ENCODE results near the gene CHURC1.

The CHURC1 gene

DNA sequence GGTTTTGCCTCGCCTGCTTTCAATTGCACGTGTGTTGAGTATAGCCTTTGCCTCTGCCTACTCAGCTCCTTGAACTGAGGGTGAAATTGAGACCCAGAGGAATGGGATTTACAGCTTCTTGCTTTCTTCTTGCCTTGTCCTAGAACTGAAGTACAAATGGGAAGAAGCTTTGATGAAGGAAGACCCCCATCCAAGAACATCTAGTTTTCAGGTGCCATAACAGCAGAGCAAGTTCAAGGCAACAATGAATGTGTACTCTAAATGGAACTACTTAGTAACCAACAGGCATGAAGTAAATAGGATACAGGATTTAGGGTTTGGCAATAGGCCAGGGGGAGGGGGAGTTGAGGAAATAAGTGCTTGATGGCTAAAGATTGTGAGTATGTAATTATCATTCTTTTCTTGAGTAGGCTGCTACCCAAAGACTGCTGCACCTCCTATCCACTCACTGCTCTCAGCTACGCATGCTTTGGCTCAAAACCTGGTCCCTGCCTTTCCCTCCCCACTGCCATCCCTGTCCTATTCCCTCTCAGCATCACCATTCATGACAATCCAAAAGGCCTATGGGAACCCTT, 26.2 kb downstream of the CHURC1 start:
- no peak for DNase-seq

- DNase-seq, result no peak
Observed at GRCh38 chr14:64942531-64943111, 28.4 kb downstream of the CHURC1 start, which contains the start of gene GPX2. TSS of gene GPX2 (minus strand) at chr14:64942745. CDS start at chr14:64942726, 19 bp downstream.

DNA sequence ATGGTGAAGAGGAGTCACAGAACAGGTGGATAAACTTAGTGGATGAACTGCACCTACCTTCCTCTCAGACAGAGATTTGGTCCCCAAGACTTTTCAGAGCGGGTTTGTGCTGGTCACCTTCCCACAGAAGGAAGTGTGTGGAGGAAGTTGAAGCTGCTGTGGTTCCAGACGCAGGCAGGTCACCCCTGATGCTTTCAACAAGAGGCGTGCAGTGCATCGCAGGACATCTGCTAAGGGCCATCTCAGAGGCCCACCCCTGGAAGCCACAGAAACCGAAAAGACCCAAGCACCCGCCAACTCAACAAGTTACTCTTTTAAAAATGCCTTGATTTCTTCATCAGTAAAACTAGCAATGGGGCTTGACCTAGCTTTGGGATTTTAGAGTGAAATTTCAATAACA, 29.3 kb downstream of the CHURC1 start:
- DNase-seq, result no peak

DNA sequence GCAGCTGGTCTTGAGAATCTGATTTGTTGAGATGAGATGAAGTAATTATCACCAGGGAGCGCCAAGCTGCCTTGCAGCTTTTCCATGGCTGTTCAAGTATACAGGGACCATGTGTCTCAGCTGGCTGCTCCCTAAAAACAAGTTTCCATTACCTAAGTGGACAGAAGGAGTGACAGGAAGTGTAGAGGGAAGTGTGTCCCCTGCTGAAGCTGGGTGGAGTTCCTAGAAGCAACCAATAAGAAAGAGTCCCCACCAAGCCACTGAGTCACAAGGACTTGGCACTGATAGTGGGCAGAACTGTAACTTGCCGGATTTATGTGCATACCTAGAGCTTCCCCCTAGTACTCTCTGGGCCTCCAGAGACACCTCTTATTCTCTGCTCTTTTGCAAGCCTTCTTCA, 29.8 kb downstream of the CHURC1 start:
- no peak for DNase-seq

GRCh38 chr14:64944861-64945260, 30.6 kb downstream of the CHURC1 start:
- DNase-seq, result no peak

DNA sequence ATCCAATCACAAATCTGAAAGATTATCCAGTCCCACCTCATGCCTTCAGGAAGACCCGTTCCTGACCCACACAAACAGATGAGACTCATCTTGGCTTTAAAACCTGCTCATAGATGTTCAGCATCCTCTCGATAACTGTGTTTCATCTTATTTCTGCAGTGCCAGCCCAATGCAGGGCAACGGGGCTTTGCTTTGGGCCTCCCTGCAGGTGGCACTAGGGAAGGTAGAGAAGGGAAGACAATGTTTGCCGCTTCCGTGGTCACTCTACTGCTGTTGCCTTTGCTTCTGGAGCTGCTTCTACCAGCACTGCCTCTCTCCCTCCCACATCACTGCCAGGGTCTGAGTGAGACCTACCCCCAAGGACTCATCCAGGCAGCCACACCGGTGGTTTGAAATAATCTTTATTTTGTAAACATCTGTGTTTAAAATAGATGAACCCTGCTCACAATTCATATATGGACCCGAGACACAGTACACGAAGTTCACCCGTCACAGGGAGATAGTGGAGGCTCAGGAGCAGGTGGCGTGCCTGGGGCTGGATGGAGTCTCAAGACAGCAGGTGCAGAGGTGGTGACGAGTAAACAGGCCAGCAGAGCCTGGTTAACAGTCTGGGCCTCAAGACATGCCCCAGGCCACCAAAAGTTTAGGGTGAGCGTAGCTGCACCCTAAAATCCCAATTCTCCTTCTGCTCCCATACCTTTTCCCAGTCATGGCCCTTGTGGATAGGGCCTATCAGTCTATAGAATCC, 31.4 kb downstream of the CHURC1 start:
- DNase-seq, result no peak

DNA sequence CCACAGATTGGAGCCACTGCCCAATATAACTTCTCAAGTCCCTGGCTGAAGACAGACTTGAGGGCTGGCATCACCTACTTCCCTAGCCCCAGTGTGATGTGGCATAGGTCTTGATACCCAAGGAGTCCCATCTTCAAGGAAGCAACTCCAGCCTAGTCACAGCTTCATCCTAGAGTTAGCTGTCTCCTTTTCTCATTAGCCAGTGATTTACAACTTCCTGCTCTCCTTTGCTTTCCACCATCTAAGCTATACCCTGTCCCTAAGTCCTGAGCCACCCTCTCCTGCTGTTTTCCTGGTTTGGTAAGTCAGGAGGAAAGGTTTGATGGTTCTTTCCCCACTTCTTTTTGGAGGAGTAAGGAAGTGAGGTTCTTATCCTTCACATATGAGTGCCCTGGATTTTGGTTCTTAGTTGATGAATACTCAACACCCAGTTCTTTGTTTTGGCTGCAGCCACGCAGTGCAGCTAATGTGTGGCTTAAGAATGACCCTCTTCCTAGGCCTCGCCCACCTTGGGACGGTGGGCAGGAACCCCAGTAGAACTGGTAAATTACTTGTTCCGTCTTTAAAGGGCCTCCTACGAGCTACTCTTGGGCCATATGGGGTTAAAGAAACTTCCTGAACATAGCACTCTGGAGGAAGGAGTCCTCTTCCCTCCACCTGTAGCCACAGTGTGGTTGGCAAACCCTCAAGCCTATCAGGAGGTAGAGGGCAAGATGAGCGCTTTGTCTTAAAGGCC, 32.2 kb downstream of the CHURC1 start:
- DNase-seq, result no peak

DNA sequence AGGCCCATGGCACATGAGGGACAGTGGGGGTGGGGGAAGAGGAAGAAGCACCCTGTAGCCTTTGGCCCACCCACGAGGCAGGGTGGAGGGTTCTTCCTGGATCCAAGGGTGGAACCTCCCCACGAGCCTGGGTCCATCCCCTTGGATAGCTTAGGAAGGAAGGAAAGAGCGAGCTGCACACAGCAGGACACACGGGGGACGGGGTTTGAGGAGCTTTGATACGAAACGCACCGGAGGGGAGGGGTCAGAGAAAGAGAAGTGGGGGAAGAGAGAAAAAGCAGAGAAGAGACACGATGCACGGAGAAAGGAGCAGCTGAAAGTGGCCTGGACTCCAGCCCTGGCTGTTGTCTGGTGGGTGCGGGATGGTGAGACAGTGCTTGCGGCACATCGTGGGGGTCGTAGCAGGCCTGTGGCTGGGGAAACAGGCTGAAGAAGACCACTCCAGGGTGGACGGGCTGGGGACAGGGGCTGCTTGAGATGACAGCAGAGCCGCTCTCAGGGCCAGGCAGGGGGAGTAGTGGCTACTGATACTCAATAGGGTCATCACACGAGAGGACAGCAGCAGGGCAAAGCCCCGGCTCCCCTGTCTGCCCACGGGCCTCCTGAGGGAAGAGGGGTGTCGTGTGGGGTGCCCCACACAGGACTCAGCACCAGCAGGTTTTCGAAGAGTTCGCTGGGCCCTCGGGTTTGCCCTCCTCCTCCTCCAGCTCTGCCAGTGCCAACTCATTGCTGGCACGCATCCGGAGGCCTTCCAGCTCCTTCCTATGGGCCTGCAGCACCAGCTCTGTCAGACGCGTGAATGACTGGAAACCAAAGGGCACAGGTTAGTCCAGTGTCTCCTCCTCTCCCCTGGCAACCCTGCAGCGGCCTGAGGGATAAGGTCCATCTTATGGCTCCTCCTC, 33.7 kb downstream of the CHURC1 start:
- no peak for DNase-seq

- no peak for DNase-seq
Observed at GRCh38 chr14:64948612-64949210, 34.5 kb downstream of the CHURC1 start.

DNA sequence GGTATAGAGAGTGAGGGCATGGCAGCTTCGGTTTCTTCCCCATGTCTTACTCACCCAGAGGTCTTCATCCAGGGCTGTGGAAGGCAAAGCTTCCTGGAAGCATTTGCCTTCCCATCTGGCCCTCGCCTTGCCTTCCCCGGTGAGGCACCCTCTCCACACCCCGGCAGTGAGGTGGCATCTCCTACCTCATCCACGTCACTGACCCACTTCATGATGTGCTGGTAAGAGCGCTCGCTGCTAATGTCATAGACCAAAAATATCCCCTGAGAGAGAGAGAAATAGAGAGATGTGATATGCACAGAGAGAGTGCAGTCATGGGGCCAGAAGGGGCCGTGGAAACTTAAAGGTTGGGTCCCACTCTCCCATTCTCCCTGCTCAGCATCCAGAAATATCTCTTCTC, 36.6 kb downstream of the CHURC1 start:
- no peak for DNase-seq

DNA sequence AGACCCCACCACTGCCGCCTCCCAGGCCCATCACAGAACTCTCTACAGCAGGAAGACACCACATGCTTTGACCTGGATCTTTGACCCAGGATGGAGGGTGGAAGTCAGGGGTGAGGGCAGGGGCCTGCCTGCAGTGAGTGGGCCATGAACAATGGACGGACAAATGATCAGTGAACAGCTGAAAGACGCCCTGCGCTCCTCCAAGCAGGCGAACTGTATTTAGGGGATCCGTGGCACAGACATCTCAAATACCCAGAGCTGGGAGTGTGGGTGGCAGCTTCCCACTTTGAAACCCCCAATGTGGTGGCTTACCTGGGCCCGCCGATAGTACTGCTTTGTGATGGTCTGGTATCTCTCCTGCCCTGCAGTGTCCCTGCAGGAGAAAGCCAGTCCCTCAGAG, 37.0 kb downstream of the CHURC1 start:
- DNase-seq, result no peak

- no peak for DNase-seq
Observed at GRCh38 chr14:64951724-64952123, 37.5 kb downstream of the CHURC1 start.

- no peak for DNase-seq
Observed at GRCh38 chr14:64952598-64953309, 38.5 kb downstream of the CHURC1 start.

DNA sequence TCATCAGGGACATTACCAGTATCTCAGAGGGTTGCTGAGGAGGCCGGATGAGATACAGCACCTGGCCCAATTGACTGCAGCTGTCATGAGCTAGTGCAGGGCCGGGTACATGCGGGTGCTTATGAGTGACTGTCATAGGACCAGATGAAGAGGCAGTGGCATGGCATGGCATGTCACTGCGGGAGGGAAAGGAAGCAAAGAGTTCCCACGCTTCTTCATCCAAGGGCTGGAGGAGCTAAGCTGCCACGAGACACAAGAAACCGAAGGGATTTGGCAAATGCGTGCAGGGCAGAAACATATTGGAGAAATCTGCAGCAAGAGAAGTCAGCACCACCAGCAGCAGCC, 39.0 kb downstream of the CHURC1 start:
- DNase-seq, result no peak

DNA sequence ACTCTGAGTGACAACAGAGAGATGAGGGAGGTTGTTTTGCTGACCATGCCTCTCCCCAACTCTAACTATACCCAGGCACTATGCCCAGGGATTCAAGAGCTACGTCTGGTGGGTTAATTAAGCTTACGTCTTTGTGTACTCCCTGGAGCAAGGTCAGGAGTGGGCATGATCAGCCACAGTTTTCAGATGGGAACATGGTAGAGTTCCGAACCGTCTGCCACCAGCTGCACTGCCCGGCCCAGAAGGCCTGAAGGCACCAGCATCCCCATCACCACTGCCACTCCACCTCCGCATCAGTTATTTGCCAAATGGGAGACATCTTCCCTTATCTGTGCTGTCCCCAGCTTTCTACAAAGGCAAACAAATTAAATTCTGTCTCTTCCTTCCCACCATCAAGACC, 39.4 kb downstream of the CHURC1 start:
- DNase-seq, result no peak

GRCh38 chr14:64954491-64955240, 40.4 kb downstream of the CHURC1 start:
- no peak for DNase-seq

DNA sequence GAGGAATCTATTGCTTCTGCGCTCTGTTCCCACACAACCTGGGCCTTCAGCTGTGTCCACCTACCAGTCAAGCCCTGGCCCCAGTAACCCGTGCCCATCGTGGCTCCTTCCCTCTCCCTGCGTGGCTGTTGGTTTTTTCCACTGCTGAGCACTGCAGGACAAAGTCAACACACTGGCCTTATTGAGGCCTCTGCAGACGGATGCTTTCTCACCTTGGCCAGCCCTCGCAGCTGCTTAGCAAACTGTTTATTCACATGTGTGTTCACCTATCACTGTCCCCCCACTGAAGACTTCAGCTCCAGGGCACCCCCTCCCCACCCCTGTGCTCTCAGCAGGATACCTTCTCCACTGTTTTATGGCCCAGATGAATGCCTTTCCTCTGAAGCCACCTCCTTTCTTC, 41.0 kb downstream of the CHURC1 start:
- no peak for DNase-seq

DNA sequence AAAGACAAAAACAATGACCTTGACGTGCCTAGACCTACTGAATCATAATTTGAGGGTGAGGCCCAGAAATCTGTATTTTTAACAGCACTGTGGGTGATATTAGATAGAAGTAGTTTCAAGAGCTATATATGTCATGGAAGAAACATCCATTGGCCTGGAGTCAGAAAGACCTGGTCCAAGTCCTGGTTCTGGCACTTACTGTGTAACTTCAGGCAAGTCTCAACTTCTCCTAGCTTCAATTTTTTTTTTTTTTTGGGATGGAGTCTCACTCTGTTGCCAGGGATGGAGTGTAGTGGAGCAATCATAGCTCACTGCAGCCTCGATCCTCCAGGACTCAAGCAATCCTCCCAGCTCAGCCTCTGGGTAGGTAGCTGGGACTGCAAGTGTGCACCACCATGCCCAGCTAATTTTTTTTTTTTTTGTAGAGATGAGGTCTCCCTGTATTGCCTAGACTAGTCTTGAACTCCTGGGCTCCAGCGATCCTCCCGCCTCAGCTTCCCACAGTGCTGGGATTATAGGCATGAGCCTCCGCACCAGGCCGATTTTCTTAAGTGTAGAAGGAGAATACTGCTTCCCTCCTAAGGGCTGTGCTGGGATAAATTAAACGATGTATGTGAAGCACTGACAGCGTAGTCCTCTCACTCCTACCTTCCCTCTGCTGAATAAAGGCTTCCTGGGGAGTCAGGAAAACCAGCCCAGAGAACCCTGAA, 42.6 kb downstream of the CHURC1 start:
- DNase-seq, result no peak

- DNase-seq, result no peak
Observed at GRCh38 chr14:64958201-64958600, 43.9 kb downstream of the CHURC1 start.

GRCh38 chr14:64958743-64959142, 44.5 kb downstream of the CHURC1 start:
- no peak for DNase-seq

All from CD4-positive, alpha-beta T cell treated with Interleukin-15 for 1 hour (primary cell).